Measurements from ENCODE around the gene CHRNG. TPM values are rescaled to one million over a fixed set of nuclear protein-coding genes. Genes with fewer than 3 reads are reported as not detected.

The CHRNG gene
- total and polyA plus RNA-seq, 2 experiments from 2014 or later = not detected

GRCh38 chr2:232575404-232575746 lies 35.9 kb downstream of the CHRNG start:
- Mint-ChIP-seq H3K4me1 (no peaks in the 10 kb centered on the region), H3K27me3 (ENCODE audit: insufficient read depth, low read depth, poor library complexity) (no peaks in the 10 kb centered on the region), H3K9me3 (no peaks in the 10 kb centered on the region), H3K36me3 (ENCODE audit: low read depth) (peaks cover 26% of the 10 kb centered on the region), H3K4me3 (no peak overlapping the region), H3K27ac (no peak overlapping the region)
- H3F3A ChIP-seq (replicated peaks; ENCODE audit: low read depth) = no peaks in the 10 kb centered on the region
- TF ChIP-seq ZNF114 (CRISPR knock-in tag; IDR thresholded peaks at IDR 0.05) (no peak), NANOG (IDR thresholded peaks at IDR 0.05; ENCODE audit: borderline replicate concordance) (no peak), JUNB (IDR thresholded peaks at IDR 0.05; ENCODE audit: unreplicated experiment) (no peak), ETS1 (IDR thresholded peaks at IDR 0.05) (no peak), EZH2phosphoT487 (IDR thresholded peaks at IDR 0.05; ENCODE audit: unreplicated experiment) (no peak), CREB1 (CRISPR knock-in tag; IDR thresholded peaks at IDR 0.05; ENCODE audit: low read depth) (no peak), ZNF462 (CRISPR knock-in tag; IDR thresholded peaks at IDR 0.05) (no peak), CTCF (conservative IDR thresholded peaks at IDR 0.05; ENCODE audit: low read depth in 2 of 2) (no peak), EZH2 (IDR thresholded peaks at IDR 0.05; ENCODE audit: low read depth, unreplicated experiment) (no peak), ZNF331 (CRISPR knock-in tag; IDR thresholded peaks at IDR 0.05; ENCODE audit: low read depth) (no peak)
- no peaks in the 10 kb centered on the region; the same call in 1 of the 2 replicates for H3K36me3 ChIP-seq (ENCODE audit: insufficient read depth)
- no peaks in the 10 kb centered on the region for H3K27me3 ChIP-seq (ENCODE audit: insufficient read depth)
- no peaks in the 10 kb centered on the region; the same call in 1 of the 2 replicates for H4K20me1 ChIP-seq (replicated peaks; ENCODE audit: insufficient read depth)
- ATAC-seq (no peak), DNase-seq (ENCODE audit: low spot score) (no peak)
- H2AFZ ChIP-seq = no peak overlapping the region
- H3K4me3 ChIP-seq = no peak overlapping the region
- H3K4me1 ChIP-seq (ENCODE audit: insufficient read depth) = no peaks in the 10 kb centered on the region
- no peak overlapping the region for H3K4me2 ChIP-seq
- no peaks in the 10 kb centered on the region for H3K9me2 ChIP-seq (ENCODE audit: insufficient read depth)
- H3K79me2 ChIP-seq (replicated peaks; ENCODE audit: insufficient read depth) = no peaks in the 10 kb centered on the region
- no peak overlapping the region for H3K27ac ChIP-seq (ENCODE audit: low read depth)
